Caco-2 (cell line): ENCODE measurements around the gene DOK6. TPM values are rescaled to one million over a fixed set of nuclear protein-coding genes. Genes with fewer than 3 reads are reported as not detected.

Experiments
- BruUV-seq: library from RNA; stranded (reverse); fragments of 400-500 nt; replicated peaks from 2 replicates; lab custom pipeline; 2021; lab: Mats Ljungman, UMichigan
- CTCF ChIA-PET: fragments of 300-600 bp; sonication (Branson Sonifier 250); formaldehyde crosslinking; loops from one replicate; lab custom pipeline; 2022; ENCODE audit warnings: antibody characterized with exemption; lab: Charles Lee
- POLR2A ChIA-PET: fragments of 300-600 bp; sonication (Branson Sonifier 250); formaldehyde crosslinking; loops from one replicate; lab custom pipeline; 2022; ENCODE audit warnings: antibody characterized with exemption; lab: Charles Lee
- DNase-seq, 2 experiments: peaks; one replicate each; pipeline versions ENCODE4 v3.0.0 to v3.0.0-alpha.2; 2020 to 2022
- H3K27me3 ChIP-seq: replicated peaks from 2 replicates; pipeline ENCODE4 v1.6.0; 2011; ENCODE audit warnings: low read length; ENCODE audit not compliant: control insufficient read depth, insufficient read depth
- H3K36me3 ChIP-seq: 2 replicates; pipeline ENCODE4 v1.5.1; 2011; ENCODE audit warnings: low read length; ENCODE audit not compliant: control insufficient read depth, insufficient read depth
- H3K4me1 ChIP-seq: fragments of 250-450 bp; sonication (Bioruptor Pico); 2 replicates; pipeline ENCODE4 v1.5.1; 2020; ENCODE audit warnings: mild to moderate bottlenecking
- H3K4me3 ChIP-seq: 2 replicates; pipeline ENCODE4 v1.5.1; 2011; ENCODE audit warnings: low read depth, mild to moderate bottlenecking, control low read depth, low read length
- H3K9me3 ChIP-seq: fragments of 250-450 bp; sonication (Bioruptor Pico); 2 replicates; pipeline ENCODE4 v1.5.1; 2020; ENCODE audit warnings: mild to moderate bottlenecking, moderate library complexity
- H3K27ac Mint-ChIP-seq: one replicate; pipeline ENCODE4 v1.8.0; 2022; ENCODE audit warnings: mixed read lengths; ENCODE audit not compliant: unreplicated experiment
- H3K27me3 Mint-ChIP-seq: one replicate; pipeline ENCODE4 v1.8.0; 2022; ENCODE audit warnings: mixed read lengths; ENCODE audit not compliant: insufficient read depth, unreplicated experiment
- H3K36me3 Mint-ChIP-seq: one replicate; pipeline ENCODE4 v1.8.0; 2022; ENCODE audit warnings: mild to moderate bottlenecking, mixed read lengths; ENCODE audit not compliant: insufficient read depth, unreplicated experiment
- H3K4me1 Mint-ChIP-seq: one replicate; pipeline ENCODE4 v1.8.0; 2022; ENCODE audit warnings: low read depth, mixed read lengths; ENCODE audit not compliant: unreplicated experiment
- H3K4me3 Mint-ChIP-seq: one replicate; pipeline ENCODE4 v1.8.0; 2022; ENCODE audit warnings: mild to moderate bottlenecking, moderate library complexity, mixed read lengths; ENCODE audit not compliant: unreplicated experiment
- H3K9me3 Mint-ChIP-seq: one replicate; pipeline ENCODE4 v1.8.0; 2022; ENCODE audit warnings: mixed read lengths; ENCODE audit not compliant: unreplicated experiment
- CTCF ChIP-seq, 2 experiments: fragments of 200-600 bp in 1 of 2; IDR thresholded peaks; 1 replicate in 1 of 2; 2 replicates in 1 of 2; pipeline versions ENCODE4 v1.5.1 to v1.8.0; 2011 to 2022; ENCODE audit warnings: antibody characterized with exemption in 1 of 2, control low read depth in 1 of 2, inconsistent platforms in 1 of 2, low read depth in 1 of 2, low read length in 1 of 2, mild to moderate bottlenecking in 1 of 2, moderate library complexity in 1 of 2; ENCODE audit not compliant: insufficient read depth in 1 of 2, severe bottlenecking in 1 of 2, unreplicated experiment in 1 of 2
- intact Hi-C: fragments of 100-400 bp; cut with micrococcal nuclease; formaldehyde crosslinking; loops from one replicate; pipeline ENCODE4 v1.10.0; 2022; ENCODE audit not compliant: unreplicated experiment
- total RNA-seq: library from RNA; stranded (reverse); gene quantifications from 2 replicates; pipeline ENCODE4 v1.2.3, GENCODE V29; 2022

DOK6 gene
- total RNA-seq, 1 experiment from 2014 or later: not detected

DNA sequence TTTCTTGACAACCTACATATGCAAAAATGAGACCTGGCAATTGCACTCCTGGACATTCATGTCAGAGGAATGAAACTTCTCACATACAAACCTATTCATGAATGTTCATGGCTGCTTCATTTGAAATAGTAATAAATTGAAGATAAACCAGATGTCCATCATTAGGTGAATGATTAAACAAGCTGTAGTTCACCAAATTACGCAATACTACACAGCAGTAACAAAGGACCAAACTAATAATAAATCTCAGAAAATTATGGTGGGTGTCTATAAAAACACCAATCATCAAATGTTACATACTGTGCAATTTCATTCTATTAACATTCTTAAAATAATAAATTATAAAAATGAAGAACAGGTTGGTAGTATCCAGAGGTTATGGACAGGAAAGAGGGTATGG is 13.5 kb downstream of the DOK6 start:
- Mint-ChIP-seq H3K36me3 (no peaks in the 10 kb centered on the region), H3K4me1 (no peaks in the 10 kb centered on the region), H3K27ac (no peak overlapping the region), H3K27me3 (no peaks in the 10 kb centered on the region), H3K4me3 (no peak overlapping the region), H3K9me3 (no peaks in the 10 kb centered on the region)
- ChIA-PET CTCF (no interaction called here), POLR2A (no interaction called here)
- H3K36me3 ChIP-seq: no peaks in the 10 kb centered on the region
- no peak for TF ChIP-seq CTCF (IDR thresholded peaks at IDR 0.05; ENCODE audit: insufficient read depth in 1 of 2, low read depth in 1 of 2, low read length in 1 of 2, severe bottlenecking in 1 of 2, unreplicated experiment in 1 of 2)
- H3K27me3 ChIP-seq: no peaks in the 10 kb centered on the region
- intact Hi-C loops: no loop called here
- H3K4me3 ChIP-seq: no peak overlapping the region
- no peaks in the 10 kb centered on the region for H3K9me3 ChIP-seq
- DNase-seq: no peak
- H3K4me1 ChIP-seq: no peaks in the 10 kb centered on the region
- no TSS peak for BruUV-seq

DNA sequence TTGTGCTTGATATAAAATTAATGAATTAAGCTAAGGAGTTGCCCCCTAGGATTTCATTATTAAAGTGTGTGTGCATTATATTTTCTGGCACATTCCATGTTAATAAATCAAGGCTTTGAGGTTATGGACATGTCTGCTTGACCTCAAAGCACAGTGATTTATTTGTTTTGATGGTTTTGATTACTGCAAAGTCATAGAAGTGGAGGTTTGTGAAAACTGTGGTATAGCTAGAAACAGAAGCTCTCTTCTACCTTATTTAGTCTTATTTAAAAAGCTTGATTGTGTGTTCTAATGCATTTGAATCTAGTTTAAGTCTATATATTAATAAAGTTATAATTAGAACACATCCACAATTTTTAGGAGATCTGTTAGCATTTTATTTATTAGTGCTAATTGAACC is 32.2 kb downstream of the DOK6 start:
- H3K4me1 ChIP-seq: no peaks in the 10 kb centered on the region
- H3K4me3 ChIP-seq: no peak overlapping the region
- ChIA-PET POLR2A (no interaction called here), CTCF (no interaction called here)
- no TSS peak for BruUV-seq
- H3K36me3 Mint-ChIP-seq: no peaks in the 10 kb centered on the region
- no peak overlapping the region for H3K4me3 Mint-ChIP-seq
- H3K9me3 Mint-ChIP-seq: no peaks in the 10 kb centered on the region
- H3K27me3 ChIP-seq: no peaks in the 10 kb centered on the region
- H3K36me3 ChIP-seq: no peaks in the 10 kb centered on the region
- H3K4me1 Mint-ChIP-seq: no peaks in the 10 kb centered on the region
- H3K9me3 ChIP-seq: no peaks in the 10 kb centered on the region
- H3K27me3 Mint-ChIP-seq: no peaks in the 10 kb centered on the region
- TF ChIP-seq CTCF (IDR thresholded peaks at IDR 0.05; ENCODE audit: insufficient read depth in 1 of 2, low read depth in 1 of 2, low read length in 1 of 2, severe bottlenecking in 1 of 2, unreplicated experiment in 1 of 2): no peak
- intact Hi-C loops: no loop called here
- H3K27ac Mint-ChIP-seq: no peak overlapping the region
- DNase-seq: no peak

GRCh38 chr18:69435000-69435399 is 34.3 kb downstream of the DOK6 start:
- CTCF ChIA-PET: interaction anchor here (0.6 kb wide), 1 partner anchor 154 kb away, joined by 6 read pairs; no protein-coding TSS in a partner anchor

More at GRCh38 chr18:69435000-69435399, 34.3 kb downstream of the DOK6 start:
- POLR2A ChIA-PET: no interaction called here
- H3K36me3 ChIP-seq: no peaks in the 10 kb centered on the region
- DNase-seq: no peak
- H3K4me3 ChIP-seq: no peak overlapping the region
- BruUV-seq: no TSS peak
- H3K9me3 ChIP-seq: no peaks in the 10 kb centered on the region
- H3K27me3 Mint-ChIP-seq: no peaks in the 10 kb centered on the region
- no peaks in the 10 kb centered on the region for H3K9me3 Mint-ChIP-seq
- H3K4me1 Mint-ChIP-seq: no peaks in the 10 kb centered on the region
- no peak overlapping the region for H3K4me3 Mint-ChIP-seq
- intact Hi-C loops: no loop called here
- H3K36me3 Mint-ChIP-seq: no peaks in the 10 kb centered on the region
- TF ChIP-seq CTCF (IDR thresholded peaks at IDR 0.05; ENCODE audit: insufficient read depth in 1 of 2, low read depth in 1 of 2, low read length in 1 of 2, severe bottlenecking in 1 of 2, unreplicated experiment in 1 of 2): no peak
- H3K27me3 ChIP-seq: no peaks in the 10 kb centered on the region
- no peaks in the 10 kb centered on the region for H3K4me1 ChIP-seq
- H3K27ac Mint-ChIP-seq: no peak overlapping the region
